ENCODE results near the gene UNC5C. TPM values are rescaled to one million over a fixed set of nuclear protein-coding genes. Genes with fewer than 3 reads are reported as not detected.

UNC5C gene
- total RNA-seq, 1 donor from 2014 or later = 15.5 TPM

DNA sequence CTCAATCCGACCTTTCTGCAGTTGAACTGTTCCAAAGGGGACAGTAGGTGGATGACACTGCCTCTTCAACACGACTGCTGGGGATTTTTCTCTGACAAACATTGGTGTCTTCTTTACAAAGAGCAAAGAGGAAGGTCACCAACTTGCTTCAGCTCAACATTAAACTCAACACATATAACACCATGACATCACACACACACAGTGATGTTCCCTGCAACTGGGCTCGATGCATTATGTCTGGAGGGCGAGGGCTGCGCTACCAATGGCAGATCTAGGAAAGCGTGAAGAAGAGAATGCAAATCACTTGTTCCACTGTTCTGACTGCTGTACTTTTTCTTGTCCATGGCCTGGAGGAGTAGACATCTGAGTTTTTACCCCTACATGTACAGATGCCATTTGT, 385.9 kb downstream of the UNC5C start:
- Mint-ChIP-seq H3K9me3 (ENCODE audit: low read depth) (no peaks in the 10 kb centered on the region), H3K4me1 (ENCODE audit: low read depth) (peaks cover 6% of the 10 kb centered on the region), H3K36me3 (ENCODE audit: low read depth) (no peaks in the 10 kb centered on the region), H3K4me3 (ENCODE audit: unreplicated experiment) (no peak overlapping the region), H3K27me3 (ENCODE audit: low read depth) (no peaks in the 10 kb centered on the region), H3K27ac (ENCODE audit: unreplicated experiment) (no peak overlapping the region)
- TF ChIP-seq, protein P1, sequence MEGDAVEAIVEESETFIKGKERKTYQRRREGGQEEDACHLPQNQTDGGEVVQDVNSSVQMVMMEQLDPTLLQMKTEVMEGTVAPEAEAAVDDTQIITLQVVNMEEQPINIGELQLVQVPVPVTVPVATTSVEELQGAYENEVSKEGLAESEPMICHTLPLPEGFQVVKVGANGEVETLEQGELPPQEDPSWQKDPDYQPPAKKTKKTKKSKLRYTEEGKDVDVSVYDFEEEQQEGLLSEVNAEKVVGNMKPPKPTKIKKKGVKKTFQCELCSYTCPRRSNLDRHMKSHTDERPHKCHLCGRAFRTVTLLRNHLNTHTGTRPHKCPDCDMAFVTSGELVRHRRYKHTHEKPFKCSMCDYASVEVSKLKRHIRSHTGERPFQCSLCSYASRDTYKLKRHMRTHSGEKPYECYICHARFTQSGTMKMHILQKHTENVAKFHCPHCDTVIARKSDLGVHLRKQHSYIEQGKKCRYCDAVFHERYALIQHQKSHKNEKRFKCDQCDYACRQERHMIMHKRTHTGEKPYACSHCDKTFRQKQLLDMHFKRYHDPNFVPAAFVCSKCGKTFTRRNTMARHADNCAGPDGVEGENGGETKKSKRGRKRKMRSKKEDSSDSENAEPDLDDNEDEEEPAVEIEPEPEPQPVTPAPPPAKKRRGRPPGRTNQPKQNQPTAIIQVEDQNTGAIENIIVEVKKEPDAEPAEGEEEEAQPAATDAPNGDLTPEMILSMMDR (IDR thresholded peaks at IDR 0.05) = no peak
- DNase-seq (ENCODE audit: low spot score) = no peak

DNA sequence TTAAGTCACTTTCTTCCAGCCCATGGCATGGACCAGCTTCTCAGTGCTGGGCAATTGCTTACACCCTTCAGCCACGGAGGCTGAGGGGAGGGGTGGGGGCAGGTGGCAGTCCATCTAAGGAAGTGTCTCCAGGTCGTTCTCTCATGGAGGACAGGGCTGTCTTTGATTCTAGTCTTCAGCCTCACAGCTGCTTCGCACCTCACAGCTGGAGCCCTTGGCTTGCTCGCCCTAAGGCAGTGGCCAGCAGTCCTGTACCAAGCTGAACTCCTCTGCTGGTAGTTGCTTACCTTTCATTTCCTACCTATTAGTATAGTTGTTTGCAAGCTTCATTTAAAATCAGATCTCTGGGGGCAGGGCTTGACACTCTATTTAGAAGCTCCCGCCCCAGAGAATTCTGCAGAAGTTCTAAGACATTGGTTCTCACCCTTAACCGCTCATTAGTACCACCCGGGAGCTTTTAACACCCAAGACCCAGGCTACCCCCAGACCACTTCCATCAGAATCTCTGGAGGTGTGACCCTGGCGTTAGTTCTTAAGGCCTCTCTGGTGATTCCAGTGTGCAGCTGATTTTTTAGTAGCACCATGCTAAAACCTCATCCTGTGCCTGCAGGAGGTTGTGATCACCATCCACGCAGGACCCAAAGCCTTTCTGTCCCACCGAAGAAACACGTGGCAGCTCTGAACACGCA, 386.8 kb downstream of the UNC5C start:
- Mint-ChIP-seq H3K27me3 (ENCODE audit: low read depth) (no peaks in the 10 kb centered on the region), H3K4me3 (ENCODE audit: unreplicated experiment) (no peak overlapping the region), H3K4me1 (ENCODE audit: low read depth) (peaks cover 6% of the 10 kb centered on the region), H3K36me3 (ENCODE audit: low read depth) (no peaks in the 10 kb centered on the region), H3K27ac (ENCODE audit: unreplicated experiment) (no peak overlapping the region), H3K9me3 (ENCODE audit: low read depth) (no peaks in the 10 kb centered on the region)
- no peak for DNase-seq (ENCODE audit: low spot score)
- TF ChIP-seq, protein P1 (IDR thresholded peaks at IDR 0.05) = no peak

DNA sequence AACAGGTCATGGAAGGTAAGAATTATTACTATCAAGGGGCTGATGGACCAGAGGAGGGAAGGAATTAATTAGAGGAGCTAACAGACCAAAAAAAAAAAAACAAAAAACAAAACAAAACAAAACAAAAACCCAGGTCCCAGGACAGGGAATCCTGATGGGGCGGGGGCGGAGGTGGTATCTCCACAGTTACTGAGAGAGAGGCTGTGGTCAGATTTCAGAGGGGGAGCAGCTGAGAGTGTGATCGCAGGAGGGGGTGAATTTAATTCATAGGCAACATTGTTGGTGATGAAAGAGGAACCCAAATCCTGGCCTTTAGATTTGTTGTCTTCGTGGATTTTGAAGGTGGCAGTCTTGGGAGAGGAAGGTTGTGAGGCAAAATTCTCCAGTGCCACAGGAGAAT, 389.4 kb downstream of the UNC5C start:
- Mint-ChIP-seq H3K27me3 (ENCODE audit: low read depth) (no peaks in the 10 kb centered on the region), H3K36me3 (ENCODE audit: low read depth) (no peaks in the 10 kb centered on the region), H3K9me3 (ENCODE audit: low read depth) (no peaks in the 10 kb centered on the region), H3K4me3 (ENCODE audit: unreplicated experiment) (no peak overlapping the region), H3K4me1 (ENCODE audit: low read depth) (peaks cover 14% of the 10 kb centered on the region), H3K27ac (ENCODE audit: unreplicated experiment) (no peak overlapping the region)
- DNase-seq (ENCODE audit: low spot score) = no peak
- TF ChIP-seq, protein P1 (IDR thresholded peaks at IDR 0.05) = no peak

DNA sequence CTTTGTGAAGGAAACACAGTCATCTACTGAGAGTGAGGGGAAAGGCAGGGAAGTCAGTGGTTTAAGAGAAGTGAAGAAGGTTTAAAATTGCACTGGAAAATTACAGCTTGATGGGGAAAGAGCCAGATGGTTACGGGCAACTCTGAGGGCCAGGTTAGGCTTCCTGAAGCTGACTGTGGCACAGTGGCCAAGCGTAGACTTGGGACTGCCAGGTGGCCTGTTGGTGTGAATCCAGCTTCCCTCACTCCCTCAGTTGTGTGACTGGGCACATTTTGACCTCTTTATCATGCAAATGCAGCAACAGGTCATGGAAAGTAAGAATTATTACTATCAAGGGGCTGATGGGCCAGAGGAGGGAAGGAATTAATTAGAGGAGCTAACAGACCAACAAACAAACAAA, 390.1 kb downstream of the UNC5C start:
- no peaks in the 10 kb centered on the region for H3K36me3 Mint-ChIP-seq (ENCODE audit: low read depth)
- no peaks in the 10 kb centered on the region for H3K27me3 Mint-ChIP-seq (ENCODE audit: low read depth)
- peaks cover 14% of the 10 kb centered on the region for H3K4me1 Mint-ChIP-seq (ENCODE audit: low read depth)
- H3K4me3 Mint-ChIP-seq (ENCODE audit: unreplicated experiment) = no peak overlapping the region
- TF ChIP-seq, protein P1 (IDR thresholded peaks at IDR 0.05) = no peak
- H3K9me3 Mint-ChIP-seq (ENCODE audit: low read depth) = no peaks in the 10 kb centered on the region
- DNase-seq (ENCODE audit: low spot score) = no peak
- H3K27ac Mint-ChIP-seq (ENCODE audit: unreplicated experiment) = no peak overlapping the region

DNA sequence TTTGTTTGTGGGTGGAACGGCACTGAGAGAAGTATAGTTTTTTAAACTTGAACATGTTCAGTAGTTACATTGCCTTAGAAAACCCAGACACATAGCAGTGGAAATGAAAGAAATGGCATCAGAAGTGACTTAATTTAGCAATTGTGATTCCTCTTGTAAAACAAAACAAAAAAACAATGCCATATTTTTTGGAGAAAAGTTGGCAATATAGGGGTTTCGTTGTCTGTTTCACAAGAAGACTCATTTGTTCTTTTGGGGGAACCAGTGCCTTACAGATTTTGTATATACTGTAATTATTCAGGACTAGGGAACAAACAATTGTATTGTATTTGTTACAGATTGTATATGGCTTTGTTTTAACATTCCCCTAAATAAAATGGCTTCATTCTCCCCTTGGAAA, 390.7 kb downstream of the UNC5C start:
- Mint-ChIP-seq H3K4me3 (ENCODE audit: unreplicated experiment) (no peak overlapping the region), H3K9me3 (ENCODE audit: low read depth) (no peaks in the 10 kb centered on the region), H3K36me3 (ENCODE audit: low read depth) (no peaks in the 10 kb centered on the region), H3K27ac (ENCODE audit: unreplicated experiment) (no peak overlapping the region), H3K4me1 (ENCODE audit: low read depth) (peaks cover 14% of the 10 kb centered on the region), H3K27me3 (ENCODE audit: low read depth) (no peaks in the 10 kb centered on the region)
- DNase-seq (ENCODE audit: low spot score) = no peak
- TF ChIP-seq, protein P1 (IDR thresholded peaks at IDR 0.05) = no peak
